Fibroblast of skin of left biceps (primary cell): ENCODE data around the gene REXO5.
A peak's percentile ranks its signal among the peaks of the same experiment; 100 is the strongest.
"Not testable (repeated sequence)": the region's sequence is repeated elsewhere in the genome, so short reads cannot be mapped to it uniquely, and the experiment has no call there.

ENCODE experiments used
- DNase-seq, 2 experiments: peaks; one replicate each; pipeline ENCODE4 v3.0.0-alpha.2; 2013; ENCODE audit warnings: low read depth in 2 of 2

REXO5 gene

DNA sequence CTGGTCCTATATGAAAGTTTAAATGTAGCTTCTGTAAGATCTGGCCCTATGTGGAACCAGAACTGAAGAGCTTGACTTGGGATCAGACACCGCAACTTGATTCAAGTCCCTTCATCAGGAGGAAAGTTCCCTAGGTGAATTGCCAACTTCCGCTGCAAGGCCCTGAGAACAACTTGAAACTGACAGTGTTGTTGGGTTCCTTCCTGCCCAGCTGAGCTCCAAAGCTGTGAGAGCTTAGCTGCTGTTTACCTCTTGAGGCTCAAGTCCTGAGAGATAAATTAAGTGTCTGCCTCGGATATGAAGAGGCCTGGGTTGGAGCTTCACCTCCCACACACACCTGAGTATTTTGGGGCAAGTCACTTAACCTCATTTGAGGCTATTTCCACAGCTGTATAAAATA lies 44.7 kb downstream of the REXO5 start:
- DNase-seq, result no peak

DNA sequence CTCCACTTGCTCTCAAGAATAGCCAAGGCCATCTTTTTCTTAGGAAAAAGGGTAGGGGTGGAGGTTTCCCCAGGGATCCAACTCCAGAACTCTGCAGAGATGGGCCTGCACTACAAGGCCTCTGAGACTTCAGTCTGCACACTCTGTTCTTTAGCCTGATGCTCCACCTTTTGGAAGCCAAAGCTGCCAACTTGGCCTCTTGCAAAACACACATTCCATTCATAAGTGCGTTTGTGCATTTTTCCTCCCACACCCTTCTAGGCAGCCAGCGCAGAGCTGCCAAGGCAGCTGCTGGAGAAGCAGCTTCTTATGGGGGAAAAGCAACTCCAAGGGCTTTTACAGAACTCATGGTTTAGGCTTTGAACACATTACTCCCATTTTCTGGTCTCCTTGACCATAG lies 45.3 kb downstream of the REXO5 start:
- DNase-seq, result peak; percentile 72 to 73

GRCh38 chr16:20853143-20853542 lies 46.8 kb downstream of the REXO5 start:
- no peak for DNase-seq

DNA sequence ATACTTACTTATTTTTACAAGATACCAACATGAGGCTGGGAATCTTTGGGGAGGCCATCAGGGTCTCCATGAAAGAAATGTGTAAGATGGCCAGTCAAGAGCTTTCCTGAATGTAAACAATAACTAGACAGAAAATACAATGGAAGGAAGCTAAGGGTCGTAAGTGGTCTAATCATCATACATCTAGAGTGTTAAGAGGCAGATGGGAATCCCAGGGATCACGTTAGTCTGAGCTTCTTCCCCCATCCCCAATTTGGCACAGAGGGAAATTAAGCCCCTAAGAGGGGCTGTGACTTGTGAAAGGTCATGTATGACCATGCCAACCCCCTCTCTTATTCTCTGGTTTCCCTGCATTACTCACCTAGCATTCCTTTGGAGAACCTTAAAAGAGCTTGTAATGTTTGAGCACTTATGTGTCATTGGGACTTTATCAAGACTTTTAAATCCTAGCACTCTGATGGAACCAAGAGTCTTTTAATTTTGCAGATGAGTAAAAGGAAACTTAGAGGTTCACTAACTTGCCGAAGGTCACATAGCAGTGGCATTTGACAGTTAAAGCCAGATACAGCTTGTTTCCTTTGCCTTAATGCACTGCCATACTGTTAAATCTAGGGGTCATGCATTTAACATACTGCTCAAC lies 47.8 kb downstream of the REXO5 start:
- DNase-seq, result no peak

- DNase-seq, result no peak
Observed at GRCh38 chr16:20854963-20855362, 48.6 kb downstream of the REXO5 start.

DNA sequence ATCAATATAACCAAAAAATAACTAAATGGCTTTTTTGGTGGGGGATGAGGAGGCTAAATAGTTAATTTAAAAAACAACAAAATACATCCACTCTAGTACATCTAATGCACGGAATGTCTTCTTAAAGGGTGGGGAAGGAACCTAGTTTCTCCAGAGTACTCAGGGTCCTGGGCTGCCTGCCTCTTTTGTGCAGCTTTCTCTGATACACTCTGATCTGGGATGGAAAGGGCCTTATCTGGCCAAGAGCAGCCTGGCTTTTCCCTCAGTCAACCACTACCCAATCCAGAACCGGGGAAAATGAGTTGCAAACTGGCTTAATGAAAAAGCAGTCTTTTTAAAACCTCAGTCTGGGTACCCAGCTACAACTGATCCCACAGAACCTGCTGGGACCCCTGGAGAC lies 51.0 kb downstream of the REXO5 start:
- no peak for DNase-seq

- DNase-seq, result no peak
Observed at GRCh38 chr16:20859229-20859628, 52.9 kb downstream of the REXO5 start.

GRCh38 chr16:20859699-20860098 lies 53.4 kb downstream of the REXO5 start:
- DNase-seq, result no peak

- DNase-seq, result no peak
Observed at GRCh38 chr16:20860361-20860760, 54.0 kb downstream of the REXO5 start.

GRCh38 chr16:20860995-20861394 lies 54.7 kb downstream of the REXO5 start:
- DNase-seq, result not testable (repeated sequence)

DNA sequence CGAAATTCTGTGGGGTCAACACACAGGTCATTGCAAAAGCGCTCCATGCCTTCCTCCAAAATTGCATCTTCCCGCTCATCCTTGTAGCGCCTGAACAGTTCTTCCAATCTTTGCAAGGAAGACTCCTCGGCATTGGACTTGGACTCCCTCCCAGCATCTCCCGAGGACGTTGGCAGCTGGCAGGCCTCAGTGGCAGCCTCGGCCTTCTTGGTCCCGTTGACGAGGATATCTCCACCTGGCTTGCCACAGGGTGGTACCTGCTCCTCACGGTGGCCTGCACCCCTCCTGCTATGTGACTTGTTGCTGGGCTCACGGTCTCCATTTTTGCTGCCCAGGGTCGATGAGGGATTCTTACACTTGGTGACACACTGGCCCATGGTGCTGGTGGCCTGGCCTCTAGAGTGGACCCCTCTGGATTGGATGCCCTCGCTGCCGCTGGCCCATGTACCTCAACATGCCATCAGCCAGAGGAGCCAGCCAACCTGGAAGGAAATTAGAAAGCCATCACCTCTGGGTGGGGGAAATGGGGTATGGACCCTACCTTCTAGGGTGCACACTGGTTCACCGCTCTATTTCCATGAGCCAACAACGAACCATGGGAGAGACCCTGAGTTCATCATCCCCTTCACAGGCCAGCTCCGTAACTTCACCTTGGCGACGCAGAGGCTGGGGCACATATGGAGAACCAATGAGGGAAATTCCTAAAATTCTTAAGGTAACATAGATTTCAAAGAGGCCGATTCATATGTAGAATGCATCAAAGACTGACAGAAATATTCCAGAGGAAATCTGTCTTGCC lies 56.0 kb downstream of the REXO5 start:
- DNase-seq, result no peak

- not testable (repeated sequence) for DNase-seq
Observed at GRCh38 chr16:20864376-20864775, 58.0 kb downstream of the REXO5 start.

DNA sequence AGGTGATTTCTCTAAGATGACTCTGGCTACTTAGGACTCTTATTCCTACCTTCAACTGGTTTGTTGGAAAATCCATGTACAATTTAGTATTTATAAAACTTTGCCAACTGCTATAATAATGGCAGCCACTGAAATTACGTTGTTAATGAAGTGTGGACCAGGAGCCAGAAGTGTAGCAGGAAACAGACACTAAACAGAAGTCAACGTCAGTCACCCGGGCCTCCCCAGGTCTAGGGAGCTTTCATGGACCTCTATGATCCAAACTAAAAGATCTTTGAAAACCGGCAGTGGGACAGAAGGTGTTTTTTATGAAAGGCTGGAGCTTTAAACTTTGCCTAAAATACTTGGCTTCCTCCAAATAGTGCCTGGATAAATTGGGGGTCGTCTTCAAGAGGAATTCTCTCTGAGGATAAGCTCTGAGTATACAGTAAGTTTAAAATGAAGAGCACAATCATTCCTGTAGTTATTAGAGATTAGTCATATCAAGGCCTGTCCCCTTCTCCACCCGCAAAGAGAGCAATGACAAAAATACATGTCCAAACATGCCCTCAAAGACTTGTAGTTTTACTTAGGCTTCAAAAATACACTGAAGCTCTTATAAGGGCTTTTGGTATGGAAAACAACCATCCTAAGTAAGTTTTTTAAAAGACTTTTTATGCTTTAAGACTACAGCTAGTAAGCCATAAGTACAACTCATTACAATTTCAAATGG lies 59.2 kb downstream of the REXO5 start:
- DNase-seq, result no peak

DNA sequence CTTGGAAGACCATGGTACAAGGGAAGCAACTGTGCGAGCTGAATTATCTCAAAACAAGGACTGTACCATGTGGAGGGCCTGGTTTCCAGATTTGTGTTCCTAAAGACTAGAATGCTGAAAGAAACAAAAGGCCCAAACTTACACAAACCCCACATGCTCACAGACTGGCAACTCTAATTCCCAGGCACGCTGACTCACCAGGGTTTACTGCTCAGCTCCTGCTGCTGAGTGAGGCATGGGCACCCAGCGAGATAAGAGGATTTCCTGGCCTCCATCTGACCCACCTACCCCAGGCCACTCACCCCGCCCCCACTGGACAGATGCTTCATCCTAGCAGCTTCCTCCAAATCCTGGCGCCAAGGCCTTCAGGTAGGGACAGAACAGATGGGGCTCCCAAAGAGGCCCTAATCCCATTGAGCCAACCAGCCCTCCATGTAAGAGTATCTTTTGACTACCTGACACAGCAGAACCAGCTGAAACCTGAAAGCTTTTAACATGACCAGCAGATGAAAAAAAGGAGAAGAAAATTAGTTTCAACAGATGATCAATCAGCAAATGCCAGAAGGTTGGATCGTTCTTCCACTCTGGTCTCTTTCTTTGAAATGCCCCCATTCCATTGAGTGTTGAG lies 59.9 kb downstream of the REXO5 start:
- peak in 1 of 2 experiments; percentile 31 for DNase-seq

- DNase-seq, result no peak
Observed at GRCh38 chr16:20866801-20867200, 60.5 kb downstream of the REXO5 start.

GRCh38 chr16:20867585-20867984 lies 61.3 kb downstream of the REXO5 start:
- no peak for DNase-seq

DNA sequence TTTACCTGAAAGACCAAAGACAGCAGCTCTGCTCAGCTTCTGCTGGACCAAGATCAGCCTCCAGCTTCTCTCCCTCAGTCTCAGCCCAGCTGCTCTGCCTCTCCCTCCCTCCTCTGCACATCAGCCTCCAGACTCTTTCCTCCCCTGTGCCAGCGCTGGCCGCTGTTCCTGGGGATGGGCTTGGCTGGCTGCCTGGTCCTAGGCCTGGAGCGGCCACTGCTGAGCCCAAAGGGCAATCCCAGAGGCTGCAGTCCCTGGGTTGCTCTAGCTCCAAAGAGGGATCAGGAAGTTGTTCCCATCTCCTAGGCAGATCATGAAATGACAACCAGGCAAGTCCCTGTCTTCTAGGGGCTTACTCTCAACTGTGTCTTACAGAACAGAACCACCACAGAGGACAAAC lies 62.6 kb downstream of the REXO5 start:
- no peak for DNase-seq

DNA sequence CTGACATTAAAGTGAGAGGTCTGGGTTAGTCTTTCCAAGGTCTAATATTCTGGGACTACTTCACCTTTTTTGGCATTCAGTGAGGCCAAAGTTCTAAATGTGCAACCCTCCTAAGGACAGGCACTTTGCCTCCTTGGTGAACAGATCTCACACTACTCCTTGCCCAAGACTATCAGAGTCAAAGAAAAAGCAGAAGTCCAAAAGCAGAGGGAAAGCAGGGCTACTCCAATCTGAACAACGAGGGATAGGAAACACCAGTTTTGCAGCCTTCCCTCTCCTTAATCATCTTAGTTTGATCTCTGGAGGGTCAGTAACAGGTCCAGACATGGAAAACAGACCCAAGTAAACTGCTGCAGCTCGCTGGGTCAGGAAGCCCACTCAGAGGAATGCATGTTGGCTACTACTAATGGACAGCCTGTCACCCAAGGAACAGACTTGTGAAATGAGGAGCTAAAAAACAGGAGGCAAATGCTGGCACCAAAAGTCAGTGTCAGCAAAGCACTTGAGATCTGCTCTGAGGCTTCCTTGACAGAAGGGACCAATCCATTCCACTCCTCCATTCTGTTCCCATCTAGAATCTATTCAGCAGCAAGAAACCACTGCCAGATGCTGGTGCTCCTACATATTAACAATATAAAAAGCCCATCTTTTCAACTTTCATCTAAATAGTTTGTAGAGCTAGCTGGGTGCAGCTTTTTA lies 63.9 kb downstream of the REXO5 start:
- DNase-seq, result no peak

GRCh38 chr16:20871258-20871657 lies 64.9 kb downstream of the REXO5 start:
- DNase-seq, result no peak

DNA sequence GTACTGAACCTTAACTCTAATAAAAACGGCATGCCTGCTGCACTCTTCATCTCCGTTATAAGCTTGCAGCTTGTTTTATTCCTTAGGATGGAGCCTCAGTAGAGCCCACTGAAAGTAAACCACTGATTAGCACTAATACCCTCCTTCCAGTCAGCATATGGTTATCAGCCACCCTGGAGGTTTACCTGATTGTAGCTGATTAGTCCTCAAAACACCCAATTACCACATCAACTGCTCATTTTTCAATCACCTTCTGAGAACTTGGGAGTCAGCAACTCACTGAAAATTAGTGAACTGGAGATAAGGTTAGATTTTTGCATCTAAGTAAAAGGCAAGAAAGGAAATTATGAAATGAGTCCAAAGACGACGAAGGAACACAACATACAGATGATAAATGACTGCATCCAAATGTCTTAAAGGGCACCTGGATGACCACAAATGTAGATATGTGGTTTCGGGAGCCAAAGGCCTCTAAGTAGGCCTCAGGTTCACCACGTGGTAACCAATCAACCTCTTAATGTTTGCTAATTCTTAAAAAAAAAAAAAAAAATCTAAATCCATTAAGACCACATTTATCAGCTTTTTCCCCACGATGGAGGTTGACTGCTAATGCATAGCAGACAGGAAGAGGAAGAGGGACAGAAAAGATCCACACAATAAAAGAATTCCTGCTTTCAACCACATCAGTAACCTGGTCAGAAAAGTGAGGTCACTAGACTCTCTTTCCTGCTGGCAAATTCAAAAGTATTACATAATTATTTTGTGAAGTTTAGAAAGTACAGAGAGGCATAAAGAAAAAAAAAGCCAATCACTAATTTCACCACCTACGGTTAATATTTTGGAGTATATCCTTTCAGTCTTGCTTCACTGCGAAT lies 65.9 kb downstream of the REXO5 start:
- DNase-seq, result no peak

DNA sequence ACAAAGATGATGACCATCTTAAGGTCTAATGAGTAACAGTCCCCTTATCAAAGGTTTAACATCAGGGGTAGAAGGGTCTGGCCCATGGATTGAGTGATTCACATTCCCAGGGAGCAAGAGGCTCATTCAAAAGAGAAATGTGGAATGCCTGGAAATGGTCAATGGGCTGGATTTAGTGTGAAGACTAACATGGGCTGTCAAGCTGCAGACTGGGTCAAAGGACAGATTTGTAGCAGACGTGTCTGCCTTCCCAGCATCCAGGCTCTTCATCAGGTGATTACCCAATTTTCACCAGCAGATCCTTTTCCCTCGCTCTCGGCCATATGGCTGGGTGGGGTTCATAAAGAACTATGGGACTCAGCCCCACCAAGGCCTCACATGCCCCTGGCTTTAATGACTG lies 67.0 kb downstream of the REXO5 start:
- DNase-seq, result no peak
